Activated naive CD4-positive, alpha-beta T cell treated with anti-CD3 and anti-CD28 coated beads, Interleukin-2, amount 10 ng/mL, durations not matched to agents 7 days and 5 days (primary cell): Measurements from ENCODE around the gene DNAH17.
"Not testable (repeated sequence)": the region's sequence is repeated elsewhere in the genome, so short reads cannot be mapped to it uniquely, and the experiment has no call there.

Experiments
- CTCF ChIA-PET: fragments of 350-600 bp; sonication (Branson Sonifier 250); formaldehyde crosslinking; loops from one replicate; lab custom pipeline; 2021; ENCODE audit warnings: antibody characterized with exemption; lab: Charles Lee
- DNase-seq: peaks from one replicate; pipeline ENCODE4 v3.0.0-alpha.2; 2020
- H3K27ac Mint-ChIP-seq: one replicate; pipeline ENCODE4 v1.8.0; 2021; ENCODE audit warnings: mild to moderate bottlenecking, moderate library complexity, mixed read lengths
- H3K27me3 Mint-ChIP-seq: one replicate; pipeline ENCODE4 v1.8.0; 2021; ENCODE audit warnings: mild to moderate bottlenecking, mixed read lengths
- H3K36me3 Mint-ChIP-seq: one replicate; pipeline ENCODE4 v1.8.0; 2021; ENCODE audit warnings: mixed read lengths
- H3K4me1 Mint-ChIP-seq: one replicate; pipeline ENCODE4 v1.8.0; 2021; ENCODE audit warnings: mixed read lengths
- H3K4me3 Mint-ChIP-seq: one replicate; pipeline ENCODE4 v1.8.0; 2021; ENCODE audit warnings: mild to moderate bottlenecking, moderate library complexity, mixed read lengths
- H3K9me3 Mint-ChIP-seq: one replicate; pipeline ENCODE4 v1.8.0; 2021; ENCODE audit warnings: mixed read lengths

The DNAH17 gene

DNA sequence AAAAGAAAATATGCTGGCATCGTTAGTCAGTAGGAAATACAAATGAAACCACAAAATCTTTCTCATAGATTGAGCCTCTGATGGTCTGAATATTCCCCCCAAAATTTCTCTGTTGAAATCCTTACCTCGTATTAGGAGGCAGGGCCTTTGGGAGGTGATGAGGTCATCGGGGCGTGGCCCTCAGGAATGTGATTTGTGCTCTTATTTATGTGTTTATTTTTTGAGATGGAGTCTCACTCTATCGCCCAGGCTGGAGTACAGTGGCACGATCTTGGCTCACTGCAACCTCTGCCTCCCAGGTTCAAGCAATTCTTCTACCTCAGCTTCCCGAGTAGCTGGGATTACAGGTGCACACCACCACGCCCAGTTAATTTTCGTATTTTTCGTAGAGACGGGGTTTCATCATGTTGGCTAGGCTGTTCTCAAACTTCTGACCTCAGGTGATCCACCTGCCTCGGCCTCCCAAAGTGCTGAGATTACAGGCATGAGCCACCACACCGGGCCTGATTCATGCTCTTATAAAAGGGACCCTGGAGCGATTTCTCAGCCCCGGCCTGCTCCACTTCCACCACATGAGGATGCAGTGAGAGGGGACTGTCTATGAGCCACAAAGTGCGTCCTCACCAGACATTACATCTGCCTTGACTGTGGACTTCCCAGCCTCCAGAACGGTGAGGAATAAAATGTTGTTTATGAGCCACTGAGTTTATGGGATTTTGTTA, 53.1 kb downstream of the DNAH17 start:
- DNase-seq = no peak
- no peaks in the 10 kb centered on the region for H3K9me3 Mint-ChIP-seq
- H3K4me1 Mint-ChIP-seq = peaks cover 2% of the 10 kb centered on the region
- CTCF ChIA-PET = no interaction called here
- H3K36me3 Mint-ChIP-seq = no peaks in the 10 kb centered on the region
- no peak overlapping the region for H3K27ac Mint-ChIP-seq
- H3K27me3 Mint-ChIP-seq = peaks cover 24% of the 10 kb centered on the region
- no peak overlapping the region for H3K4me3 Mint-ChIP-seq

DNA sequence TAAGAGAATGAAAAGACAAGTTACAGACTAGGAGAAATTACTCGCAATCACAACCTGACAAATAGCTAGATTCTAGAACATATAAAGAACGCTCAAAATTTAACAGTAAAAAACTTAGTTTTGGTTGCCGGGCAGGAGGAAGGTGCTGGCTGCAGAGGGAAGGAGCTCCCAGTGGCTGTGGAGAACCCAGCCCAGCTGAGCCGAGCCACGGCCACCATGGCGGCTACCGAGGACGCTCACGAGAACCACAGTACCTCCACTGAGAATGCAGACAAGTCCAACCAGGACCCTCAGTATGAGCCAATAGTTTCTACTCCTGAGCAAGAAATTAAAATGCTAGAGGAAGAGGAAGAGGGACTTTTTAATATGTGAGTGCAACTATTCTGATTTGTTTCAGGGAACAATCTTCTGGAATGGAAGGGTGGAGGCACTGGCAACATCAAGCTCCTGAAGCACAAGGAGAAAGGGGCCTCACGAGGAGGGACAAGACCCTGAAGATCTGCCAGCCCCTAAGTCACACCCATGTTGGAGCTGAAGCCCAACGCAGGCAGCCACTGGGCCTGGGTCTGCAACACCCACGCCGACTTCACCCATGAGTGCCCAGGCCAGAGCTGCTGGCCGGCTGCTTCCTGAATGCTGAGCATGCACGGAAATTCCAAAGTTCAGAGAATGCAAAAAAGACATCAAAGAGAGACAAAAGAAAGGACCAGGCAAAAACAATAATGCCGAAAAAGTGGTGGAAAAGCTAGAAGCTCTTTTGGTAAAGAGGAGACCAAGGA, 55.0 kb downstream of the DNAH17 start:
- Mint-ChIP-seq H3K4me3 (no peak overlapping the region), H3K9me3 (no peaks in the 10 kb centered on the region), H3K27me3 (peaks cover 28% of the 10 kb centered on the region), H3K36me3 (no peaks in the 10 kb centered on the region), H3K27ac (no peak overlapping the region), H3K4me1 (no peaks in the 10 kb centered on the region)
- CTCF ChIA-PET = no interaction called here
- no peak for DNase-seq

DNA sequence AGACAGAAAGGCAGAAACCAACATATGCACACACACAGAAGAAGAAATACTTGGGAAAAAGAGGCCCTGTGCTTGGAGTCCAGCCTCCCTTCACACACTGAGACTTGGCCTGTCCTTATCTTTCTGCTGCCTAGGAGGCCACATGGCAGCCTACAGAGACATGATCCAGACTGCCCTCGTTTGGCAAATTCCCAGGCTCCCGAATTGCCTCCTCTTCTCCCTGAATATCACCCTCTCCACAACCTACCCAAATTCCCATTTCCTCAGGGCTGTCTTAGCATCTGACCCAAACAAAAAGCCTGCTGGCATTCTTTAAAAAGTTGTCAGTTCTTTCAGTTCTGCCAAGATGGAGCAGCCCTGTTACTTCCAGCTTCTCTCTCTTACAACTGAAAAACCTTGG, 59.8 kb downstream of the DNAH17 start:
- H3K27me3 Mint-ChIP-seq = peaks cover 23% of the 10 kb centered on the region
- no peaks in the 10 kb centered on the region for H3K9me3 Mint-ChIP-seq
- DNase-seq = no peak
- no peaks in the 10 kb centered on the region for H3K36me3 Mint-ChIP-seq
- H3K4me3 Mint-ChIP-seq = no peak overlapping the region
- CTCF ChIA-PET = no interaction called here
- no peak overlapping the region for H3K27ac Mint-ChIP-seq
- H3K4me1 Mint-ChIP-seq = no peaks in the 10 kb centered on the region

DNA sequence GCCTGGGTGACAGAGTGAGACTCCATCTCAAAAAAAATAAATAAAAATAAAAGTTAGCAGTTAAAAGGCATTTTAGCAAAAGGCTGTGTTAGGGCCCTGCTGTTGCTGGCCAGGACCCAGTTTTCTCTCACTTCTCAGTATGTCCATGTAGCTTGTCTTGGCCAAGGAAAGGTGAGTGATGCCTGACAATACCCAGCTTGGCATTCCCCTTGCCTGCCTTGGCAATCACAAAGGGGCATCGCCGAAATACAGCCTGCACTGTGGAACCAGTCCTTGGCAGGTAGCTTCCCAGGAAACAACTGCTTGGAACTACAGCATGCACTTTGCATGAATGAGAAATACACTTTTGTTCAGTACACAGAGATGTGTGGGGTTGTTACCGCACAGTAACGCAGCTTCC, 61.7 kb downstream of the DNAH17 start:
- Mint-ChIP-seq H3K27ac (no peak overlapping the region), H3K4me1 (no peaks in the 10 kb centered on the region), H3K9me3 (no peaks in the 10 kb centered on the region), H3K27me3 (peaks cover 14% of the 10 kb centered on the region), H3K4me3 (no peak overlapping the region), H3K36me3 (no peaks in the 10 kb centered on the region)
- no peak for DNase-seq
- CTCF ChIA-PET = no interaction called here

DNA sequence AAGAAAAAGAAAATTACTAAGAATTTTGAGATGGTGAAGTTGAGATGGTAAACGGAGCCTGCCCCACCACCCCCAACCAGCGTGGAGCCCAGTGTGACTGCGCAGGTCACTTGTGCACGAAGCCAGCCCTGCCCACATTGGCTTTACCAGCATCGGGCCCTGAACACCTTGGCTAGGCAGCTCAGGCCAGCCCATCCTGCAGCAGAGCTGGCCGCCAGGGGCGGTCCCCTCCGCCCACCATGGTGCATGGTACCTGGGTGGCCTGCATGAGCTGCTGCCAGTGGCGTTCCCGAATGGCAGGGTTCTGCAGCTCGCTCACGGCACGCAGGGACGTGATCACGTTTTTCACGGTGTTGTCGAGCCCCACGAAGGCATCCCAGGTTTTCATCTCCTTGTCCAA, 62.7 kb downstream of the DNAH17 start:
- DNase-seq = no peak
- CTCF ChIA-PET = no interaction called here
- H3K9me3 Mint-ChIP-seq = no peaks in the 10 kb centered on the region
- H3K4me1 Mint-ChIP-seq = no peaks in the 10 kb centered on the region
- no peak overlapping the region for H3K27ac Mint-ChIP-seq
- no peak overlapping the region for H3K4me3 Mint-ChIP-seq
- H3K27me3 Mint-ChIP-seq = peaks cover 17% of the 10 kb centered on the region
- H3K36me3 Mint-ChIP-seq = no peaks in the 10 kb centered on the region

DNA sequence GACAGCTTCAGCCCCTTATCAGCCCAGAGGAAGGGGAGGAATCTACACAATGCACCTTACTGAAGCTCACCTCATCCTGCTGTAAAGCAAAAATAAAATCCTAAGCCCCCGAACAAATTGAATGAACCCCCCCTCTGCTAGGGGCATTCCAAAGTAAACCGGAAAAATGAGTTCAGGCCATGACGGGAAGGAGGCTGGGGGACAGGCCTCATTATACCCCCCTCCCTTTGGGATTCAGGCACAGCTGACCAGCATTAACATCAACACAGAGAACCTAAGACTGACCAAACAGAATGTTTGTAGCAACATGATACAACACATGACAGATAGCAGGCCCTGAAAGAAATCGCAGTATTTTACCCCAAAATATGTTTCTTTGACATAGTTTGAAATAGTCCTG, 64.2 kb downstream of the DNAH17 start:
- no peak overlapping the region for H3K27ac Mint-ChIP-seq
- H3K9me3 Mint-ChIP-seq = no peaks in the 10 kb centered on the region
- H3K36me3 Mint-ChIP-seq = no peaks in the 10 kb centered on the region
- H3K4me3 Mint-ChIP-seq = no peak overlapping the region
- H3K4me1 Mint-ChIP-seq = no peaks in the 10 kb centered on the region
- CTCF ChIA-PET = interaction anchor here (0.7 to 1.0 kb wide), 2 partner anchors 195 to 336 kb away, joined by 3 read pairs; no protein-coding TSS in a partner anchor
- peaks cover 18% of the 10 kb centered on the region for H3K27me3 Mint-ChIP-seq
- no peak for DNase-seq

DNA sequence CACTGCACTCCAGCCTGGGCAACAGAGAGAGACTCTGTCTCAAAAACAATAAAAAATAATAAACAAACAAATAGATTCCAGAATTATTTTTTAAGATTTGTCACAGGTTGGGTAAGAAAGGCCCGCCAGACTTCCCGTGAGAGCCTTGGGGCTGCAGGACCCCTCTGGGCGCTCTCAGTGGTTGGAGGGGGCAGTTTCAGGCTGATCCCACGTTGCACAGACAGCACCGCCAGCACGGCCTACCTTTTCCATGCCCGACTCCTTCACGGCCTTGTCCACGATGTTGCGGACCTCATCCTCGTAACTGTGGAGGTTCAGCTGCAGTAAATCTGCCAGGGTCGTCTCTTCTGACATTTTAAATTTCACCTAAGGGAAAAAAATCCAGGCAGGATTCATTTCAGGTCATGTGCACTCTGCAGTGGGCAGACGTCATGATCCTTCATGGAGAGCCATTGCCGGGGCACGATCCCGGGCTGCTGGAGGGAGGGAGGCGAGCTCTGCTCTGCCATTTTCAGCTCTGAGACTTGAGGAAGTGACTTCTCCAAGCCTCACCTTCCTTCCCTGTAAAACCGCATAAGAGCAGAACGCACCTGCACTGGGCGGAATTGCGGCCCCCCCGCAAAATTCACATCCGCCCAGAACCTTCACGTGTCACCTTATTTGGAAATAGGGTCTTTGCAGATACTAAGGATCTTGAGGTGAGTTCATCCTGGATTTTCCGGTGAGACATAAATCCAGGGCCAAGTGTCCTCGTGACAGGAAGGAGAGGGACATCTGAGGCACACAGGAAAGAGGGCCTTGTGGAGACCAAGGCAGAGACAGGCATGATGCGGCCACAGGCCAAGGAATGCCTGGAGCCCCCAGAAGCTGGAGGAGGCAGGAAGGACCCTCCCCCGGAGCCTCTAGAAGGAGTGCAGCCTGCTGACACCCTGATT, 66.8 kb downstream of the DNAH17 start:
- Mint-ChIP-seq H3K36me3 (no peaks in the 10 kb centered on the region), H3K27ac (peak overlapping the region; percentile 24), H3K4me3 (no peak overlapping the region), H3K27me3 (peaks cover 28% of the 10 kb centered on the region), H3K4me1 (no peaks in the 10 kb centered on the region), H3K9me3 (no peaks in the 10 kb centered on the region)
- DNase-seq = no peak
- CTCF ChIA-PET = no interaction called here

DNA sequence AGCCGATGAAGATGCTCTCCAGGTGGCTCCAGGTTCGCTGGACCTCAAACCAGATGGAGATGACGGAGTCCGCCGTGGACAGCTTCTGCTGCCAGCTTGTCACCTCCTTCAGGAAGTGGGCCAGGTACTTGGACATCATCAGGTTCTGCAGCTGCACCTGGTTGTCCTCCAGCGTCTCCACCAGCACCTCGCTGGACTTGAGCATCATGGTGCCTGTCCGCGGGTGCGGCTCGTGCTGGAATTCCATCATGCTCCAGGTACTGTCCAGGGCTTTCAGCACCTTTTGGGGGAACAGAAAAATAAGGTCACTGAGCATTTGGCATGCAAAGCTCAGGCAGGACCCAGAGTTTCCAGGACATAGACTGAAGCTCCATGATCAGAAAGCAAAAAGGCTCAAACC, 69.7 kb downstream of the DNAH17 start:
- CTCF ChIA-PET = interaction anchor here (1.0 kb wide), 1 partner anchor 10 kb away, joined by 3 read pairs; no protein-coding TSS in a partner anchor
- H3K4me3 Mint-ChIP-seq = no peak overlapping the region
- no peaks in the 10 kb centered on the region for H3K4me1 Mint-ChIP-seq
- no peak overlapping the region for H3K27ac Mint-ChIP-seq
- no peak for DNase-seq
- H3K9me3 Mint-ChIP-seq = no peaks in the 10 kb centered on the region
- H3K27me3 Mint-ChIP-seq = peaks cover 29% of the 10 kb centered on the region
- H3K36me3 Mint-ChIP-seq = no peaks in the 10 kb centered on the region

DNA sequence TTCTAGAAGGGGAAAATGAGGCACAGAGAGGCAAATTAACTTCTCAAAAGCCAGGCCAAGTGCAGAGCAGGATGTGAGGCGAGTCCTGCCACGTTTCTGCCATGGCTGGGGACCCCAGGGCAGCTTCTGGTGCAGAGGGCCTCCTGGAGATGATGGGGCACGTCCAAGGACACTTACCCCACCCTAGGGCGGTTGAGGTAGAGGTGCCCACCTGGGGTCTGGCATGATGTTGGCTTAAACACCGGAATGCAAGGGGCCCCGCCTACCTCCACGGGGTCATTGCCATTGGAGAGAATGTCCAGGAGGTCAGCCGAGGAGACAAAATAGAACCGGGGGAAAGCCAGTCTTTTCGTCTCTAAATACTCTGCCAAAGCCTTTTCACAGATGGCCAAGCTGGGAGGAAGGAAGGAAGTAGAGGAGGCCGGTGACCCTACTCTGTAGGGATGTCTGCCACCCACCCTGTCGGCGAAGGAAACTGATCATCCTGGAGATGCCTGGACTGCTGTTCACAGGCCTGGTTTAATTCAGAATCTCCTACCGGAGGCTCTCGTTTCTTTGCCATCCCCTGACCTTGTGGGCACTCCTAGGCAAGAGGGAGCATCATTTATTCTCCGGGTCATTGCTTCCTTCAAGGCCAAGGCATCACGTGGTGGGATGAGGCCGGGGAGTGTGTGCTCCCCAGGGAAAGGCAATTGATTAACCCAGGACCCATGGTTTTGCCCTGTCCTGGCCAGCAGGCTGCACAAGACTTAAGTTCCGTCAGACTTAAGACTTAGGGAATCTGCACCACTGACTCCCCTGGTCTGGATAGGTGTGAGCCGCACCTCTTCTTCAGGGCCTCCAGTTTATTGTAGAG, 70.5 kb downstream of the DNAH17 start:
- CTCF ChIA-PET = no interaction called here
- Mint-ChIP-seq H3K9me3 (no peaks in the 10 kb centered on the region), H3K27me3 (peaks cover 29% of the 10 kb centered on the region), H3K4me3 (no peak overlapping the region), H3K4me1 (no peaks in the 10 kb centered on the region), H3K27ac (no peak overlapping the region), H3K36me3 (no peaks in the 10 kb centered on the region)
- no peak for DNase-seq

DNA sequence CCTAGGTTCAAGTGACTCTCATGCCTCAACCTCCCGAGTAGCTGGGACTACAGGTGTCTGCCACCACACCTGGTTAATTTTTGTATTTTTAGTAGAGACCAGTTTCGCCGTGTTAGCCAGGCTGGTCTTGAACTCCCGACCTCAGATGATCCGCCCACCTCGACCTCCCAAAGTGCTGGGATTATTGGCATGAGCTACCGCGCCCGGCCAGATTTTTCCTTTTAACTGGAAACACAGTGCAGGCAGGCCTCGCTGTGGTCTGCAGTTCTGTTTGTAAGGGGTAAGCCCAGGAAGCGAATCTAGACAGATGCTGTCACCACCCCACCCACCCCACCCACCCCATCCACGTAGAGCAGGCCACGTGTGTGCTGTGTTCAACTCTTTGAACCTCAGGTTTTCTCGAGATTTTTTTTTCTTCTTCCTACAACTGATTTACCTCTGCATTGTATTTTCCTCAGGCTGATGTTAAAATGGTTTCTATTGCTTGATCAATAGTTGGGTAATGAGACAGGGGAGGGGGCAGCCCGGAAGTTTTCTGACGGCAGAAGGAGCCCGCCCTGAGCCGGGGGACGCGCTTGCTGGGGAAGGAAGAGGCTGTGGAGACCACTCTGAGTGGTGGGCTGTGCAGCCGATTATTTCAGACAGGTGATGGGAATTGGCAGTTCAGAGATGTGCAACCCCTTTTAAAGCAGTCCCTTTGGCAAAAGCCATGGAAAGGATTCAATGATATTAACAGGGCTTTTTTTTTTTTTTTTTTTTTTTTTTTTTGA, 72.9 kb downstream of the DNAH17 start:
- Mint-ChIP-seq H3K4me3 (no peak overlapping the region), H3K27me3 (peaks cover 22% of the 10 kb centered on the region), H3K27ac (no peak overlapping the region), H3K4me1 (no peaks in the 10 kb centered on the region), H3K36me3 (no peaks in the 10 kb centered on the region), H3K9me3 (no peaks in the 10 kb centered on the region)
- CTCF ChIA-PET = no interaction called here
- no peak for DNase-seq

DNA sequence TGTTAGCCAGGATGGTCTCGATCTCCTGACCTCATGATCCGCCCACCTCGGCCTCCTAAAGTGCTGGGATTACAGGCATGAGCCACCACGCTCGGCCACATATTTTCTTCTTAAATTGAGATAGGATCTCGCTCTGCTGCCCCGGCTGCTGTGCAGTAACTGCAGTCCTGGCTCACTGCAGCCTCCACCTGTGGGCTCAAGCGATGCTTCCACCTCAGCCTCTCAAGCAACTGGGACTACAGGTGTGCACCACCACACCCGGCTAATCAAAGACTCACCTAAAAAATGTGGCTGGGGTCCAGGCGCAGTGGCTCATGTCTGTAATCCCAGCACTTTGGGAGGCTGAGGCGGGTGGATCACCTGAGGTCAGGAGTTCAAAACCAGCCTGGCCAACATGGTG, 73.8 kb downstream of the DNAH17 start:
- H3K27me3 Mint-ChIP-seq = peaks cover 22% of the 10 kb centered on the region
- H3K27ac Mint-ChIP-seq, H3K36me3 Mint-ChIP-seq, DNase-seq, H3K4me3 Mint-ChIP-seq, H3K9me3 Mint-ChIP-seq, CTCF ChIA-PET, H3K4me1 Mint-ChIP-seq: not testable (repeated sequence)

DNA sequence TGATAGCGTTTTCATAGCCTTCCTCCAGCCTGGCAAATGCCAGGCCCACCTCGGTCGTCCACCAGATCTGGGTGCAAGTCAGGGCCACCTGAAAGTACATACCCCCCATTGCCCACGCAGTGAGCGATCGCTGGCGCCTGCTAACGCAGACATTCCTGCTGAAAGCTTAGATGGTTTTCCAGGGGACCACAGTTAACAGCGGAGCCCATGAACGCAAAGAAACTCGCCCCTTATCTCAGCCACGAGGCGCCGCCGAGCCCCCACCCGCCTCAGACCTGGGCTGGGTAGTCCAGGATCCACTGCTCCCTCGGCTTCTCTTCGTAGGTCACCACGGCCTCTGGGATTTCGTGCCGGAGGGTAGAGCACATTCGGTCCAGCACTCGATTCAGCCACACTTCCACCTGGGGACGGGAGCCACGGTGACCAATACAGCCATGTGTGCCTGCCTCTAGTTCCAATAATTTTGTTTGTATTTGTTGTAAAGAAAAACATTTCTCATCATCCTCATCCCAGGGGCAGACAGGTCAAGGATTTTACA, 74.5 kb downstream of the DNAH17 start:
- Mint-ChIP-seq H3K4me1 (no peaks in the 10 kb centered on the region), H3K27me3 (peaks cover 18% of the 10 kb centered on the region), H3K4me3 (no peak overlapping the region), H3K9me3 (no peaks in the 10 kb centered on the region), H3K36me3 (no peaks in the 10 kb centered on the region), H3K27ac (no peak overlapping the region)
- CTCF ChIA-PET = no interaction called here
- no peak for DNase-seq
